SU-DHL-6 (cell line): ENCODE data around the gene AGBL4.

Experiments used
- H2AFZ ChIP-seq: fragments of 200-600 bp; sonication (generic); 2 replicates; pipeline ENCODE4 v1.6.1; 2014; ENCODE audit warnings: low read depth, mild to moderate bottlenecking, moderate library complexity, mixed read lengths, antibody characterized with exemption, low read length; ENCODE audit not compliant: severe bottlenecking
- H3F3A ChIP-seq: fragments of 200-600 bp; shearing (Covaris generic); 2 replicates; pipeline ENCODE4 v1.6.0; 2016; ENCODE audit warnings: antibody characterized with exemption, mild to moderate bottlenecking; ENCODE audit not compliant: insufficient read depth
- H3K27ac ChIP-seq: fragments of 200-600 bp; sonication (generic); 2 replicates; pipeline ENCODE4 v1.5.1; 2016; ENCODE audit warnings: low read depth, mild to moderate bottlenecking, low read length, moderate library complexity, mixed read lengths
- H3K27me3 ChIP-seq: fragments of 200-600 bp; sonication (generic), shearing (Covaris generic); 2 replicates; pipeline ENCODE4 v1.6.0; 2014; ENCODE audit warnings: mild to moderate bottlenecking, low read length
- H3K36me3 ChIP-seq: fragments of 200-600 bp; sonication (generic); 2 replicates; pipeline ENCODE4 v1.6.1; 2014; ENCODE audit warnings: mild to moderate bottlenecking, low read length, mixed read lengths
- H3K4me2 ChIP-seq: fragments of 300-600, 200-600 bp; shearing (Covaris generic), sonication (generic); 2 replicates; pipeline ENCODE4 v1.6.0; 2014; ENCODE audit warnings: low read length, low read depth, mild to moderate bottlenecking; ENCODE audit not compliant: poor library complexity, severe bottlenecking
- H3K4me3 ChIP-seq: fragments of 200-600 bp; sonication (generic); 2 replicates; pipeline ENCODE4 v1.5.1; 2014; ENCODE audit warnings: antibody characterized with exemption, low read length, mild to moderate bottlenecking, mixed read lengths; ENCODE audit not compliant: insufficient read depth, poor library complexity, severe bottlenecking
- H3K79me2 ChIP-seq: fragments of 200-600 bp; sonication (generic); 2 replicates; pipeline ENCODE4 v1.6.1; 2014; ENCODE audit warnings: mild to moderate bottlenecking, low read length, moderate library complexity; ENCODE audit not compliant: insufficient read depth
- H3K9ac ChIP-seq: fragments of 200-600 bp; sonication (generic); 2 replicates; pipeline ENCODE4 v1.7.0; 2014; ENCODE audit warnings: mild to moderate bottlenecking, low read length
- H3K9me2 ChIP-seq: fragments of 200-600 bp; sonication (generic); replicated peaks from 2 replicates; pipeline ENCODE4 v1.6.1; 2014; ENCODE audit warnings: low read length; ENCODE audit not compliant: insufficient read depth
- H3K9me3 ChIP-seq: fragments of 200-600 bp; sonication (generic); 2 replicates; pipeline ENCODE4 v1.6.1; 2014; ENCODE audit warnings: low read length, mixed read lengths; ENCODE audit not compliant: insufficient read depth
- H4K20me1 ChIP-seq: fragments of 200-600 bp; sonication (generic); 2 replicates; pipeline ENCODE4 v1.6.1; 2014; ENCODE audit warnings: low read depth, mild to moderate bottlenecking, antibody characterized with exemption, low read length, moderate library complexity, mixed read lengths
- EZH2phosphoT487 ChIP-seq: fragments of 200-600 bp; sonication (generic), shearing (Covaris generic); conservative IDR thresholded peaks from 2 replicates; pipeline ENCODE4 v1.6.1; 2018; ENCODE audit warnings: mild to moderate bottlenecking, antibody characterized with exemption, low read length, moderate library complexity, mixed read lengths
- TF ChIP-seq, protein P1 (sequence below): fragments of 200-600 bp; sonication (generic); IDR thresholded peaks from one replicate; pipeline ENCODE4 v1.5.1; 2017; ENCODE audit warnings: antibody characterized with exemption, mild to moderate bottlenecking, low read length, moderate library complexity; ENCODE audit not compliant: insufficient read depth, poor library complexity, severe bottlenecking

AGBL4 gene

DNA sequence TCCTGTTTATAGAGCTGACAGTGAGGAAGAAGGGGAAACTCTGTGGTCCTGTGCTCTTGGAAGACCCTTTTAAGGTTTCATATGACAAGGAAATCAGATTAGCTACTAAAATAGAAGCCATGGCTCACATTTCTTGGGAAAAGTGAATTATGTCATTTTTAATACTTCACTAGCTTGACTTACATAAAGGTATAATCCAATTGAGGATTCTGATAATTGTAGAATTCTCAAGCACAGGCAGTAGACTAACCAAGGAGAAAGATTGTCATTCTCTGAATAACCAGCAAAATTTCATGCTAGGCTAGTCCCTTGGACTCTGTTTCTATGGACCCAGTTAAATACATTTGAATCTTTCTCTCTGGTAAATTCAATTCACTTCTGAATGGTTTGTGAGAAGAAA is 634.1 kb downstream of the AGBL4 start:
- no peaks in the 10 kb centered on the region for H3K36me3 ChIP-seq
- H3K9ac ChIP-seq: no peak overlapping the region
- no peak overlapping the region for H2AFZ ChIP-seq
- TF ChIP-seq, protein P1, sequence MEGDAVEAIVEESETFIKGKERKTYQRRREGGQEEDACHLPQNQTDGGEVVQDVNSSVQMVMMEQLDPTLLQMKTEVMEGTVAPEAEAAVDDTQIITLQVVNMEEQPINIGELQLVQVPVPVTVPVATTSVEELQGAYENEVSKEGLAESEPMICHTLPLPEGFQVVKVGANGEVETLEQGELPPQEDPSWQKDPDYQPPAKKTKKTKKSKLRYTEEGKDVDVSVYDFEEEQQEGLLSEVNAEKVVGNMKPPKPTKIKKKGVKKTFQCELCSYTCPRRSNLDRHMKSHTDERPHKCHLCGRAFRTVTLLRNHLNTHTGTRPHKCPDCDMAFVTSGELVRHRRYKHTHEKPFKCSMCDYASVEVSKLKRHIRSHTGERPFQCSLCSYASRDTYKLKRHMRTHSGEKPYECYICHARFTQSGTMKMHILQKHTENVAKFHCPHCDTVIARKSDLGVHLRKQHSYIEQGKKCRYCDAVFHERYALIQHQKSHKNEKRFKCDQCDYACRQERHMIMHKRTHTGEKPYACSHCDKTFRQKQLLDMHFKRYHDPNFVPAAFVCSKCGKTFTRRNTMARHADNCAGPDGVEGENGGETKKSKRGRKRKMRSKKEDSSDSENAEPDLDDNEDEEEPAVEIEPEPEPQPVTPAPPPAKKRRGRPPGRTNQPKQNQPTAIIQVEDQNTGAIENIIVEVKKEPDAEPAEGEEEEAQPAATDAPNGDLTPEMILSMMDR: no peak
- no peak for TF ChIP-seq EZH2phosphoT487
- no peak overlapping the region for H3K4me2 ChIP-seq
- H3K27me3 ChIP-seq: no peaks in the 10 kb centered on the region
- H3K79me2 ChIP-seq: no peaks in the 10 kb centered on the region
- no peak overlapping the region for H3K4me3 ChIP-seq
- no peaks in the 10 kb centered on the region for H3K9me3 ChIP-seq
- no peaks in the 10 kb centered on the region for H3K9me2 ChIP-seq
- no peaks in the 10 kb centered on the region for H3F3A ChIP-seq
- no peak overlapping the region for H3K27ac ChIP-seq
- no peaks in the 10 kb centered on the region for H4K20me1 ChIP-seq

DNA sequence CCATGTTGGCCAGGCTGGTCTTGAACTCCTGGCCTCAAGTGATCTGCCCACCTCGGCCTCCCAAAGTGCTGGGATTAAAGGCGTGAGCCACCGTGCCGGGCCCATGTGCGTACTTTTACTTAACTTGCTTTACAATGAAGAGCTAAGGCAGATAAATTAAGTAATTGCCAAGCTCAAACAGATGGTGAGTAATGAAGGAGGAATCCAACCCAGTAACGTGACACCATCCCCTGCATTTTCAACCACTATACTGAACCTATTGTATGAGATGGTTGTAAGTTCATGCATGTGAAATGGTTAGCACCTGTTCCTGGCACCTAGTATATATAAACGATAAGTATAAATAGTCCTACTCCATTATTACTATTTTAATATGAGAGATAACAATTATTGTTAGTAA is 659.1 kb downstream of the AGBL4 start:
- Histone ChIP-seq H3K9me2 (no peaks in the 10 kb centered on the region), H2AFZ (no peak overlapping the region), H3K9me3 (no peaks in the 10 kb centered on the region)

DNA sequence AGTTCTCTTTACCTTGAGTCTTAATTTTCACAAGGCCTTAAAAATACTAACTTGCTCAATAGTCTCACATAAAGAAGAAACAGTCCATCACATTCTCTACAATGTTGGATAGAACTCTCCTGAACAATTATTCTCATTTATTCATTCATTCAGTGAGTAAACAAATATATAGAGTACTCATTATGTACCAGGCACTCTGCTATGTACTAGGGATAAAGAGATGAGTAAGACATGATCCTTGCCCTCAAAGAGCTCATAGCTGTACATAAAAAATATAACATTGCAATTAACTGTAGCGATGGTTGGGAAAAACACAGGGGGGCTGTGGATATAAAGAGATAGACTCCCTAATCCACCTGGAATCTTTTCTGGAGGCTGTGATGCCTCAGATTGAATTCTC is 660.1 kb downstream of the AGBL4 start:
- Histone ChIP-seq H4K20me1 (no peaks in the 10 kb centered on the region), H3K4me2 (no peak overlapping the region), H3K79me2 (no peaks in the 10 kb centered on the region), H3K4me3 (no peak overlapping the region), H3K9me2 (no peaks in the 10 kb centered on the region), H3K9ac (no peak overlapping the region), H3K9me3 (no peaks in the 10 kb centered on the region), H3K36me3 (no peaks in the 10 kb centered on the region), H3K27ac (no peak overlapping the region), H3K27me3 (no peaks in the 10 kb centered on the region), H2AFZ (no peak overlapping the region), H3F3A (no peaks in the 10 kb centered on the region)
- no peak for TF ChIP-seq EZH2phosphoT487
- TF ChIP-seq, protein P1: no peak

More for the DNA sequence above, 659.1 kb downstream of the AGBL4 start:
- Histone ChIP-seq H4K20me1 (no peaks in the 10 kb centered on the region), H3K27me3 (no peaks in the 10 kb centered on the region), H3K36me3 (no peaks in the 10 kb centered on the region), H3F3A (no peaks in the 10 kb centered on the region), H3K4me3 (no peak overlapping the region), H3K79me2 (no peaks in the 10 kb centered on the region), H3K27ac (no peak overlapping the region), H3K9ac (no peak overlapping the region), H3K4me2 (no peak overlapping the region)
- no peak for TF ChIP-seq EZH2phosphoT487
- TF ChIP-seq, protein P1: no peak

DNA sequence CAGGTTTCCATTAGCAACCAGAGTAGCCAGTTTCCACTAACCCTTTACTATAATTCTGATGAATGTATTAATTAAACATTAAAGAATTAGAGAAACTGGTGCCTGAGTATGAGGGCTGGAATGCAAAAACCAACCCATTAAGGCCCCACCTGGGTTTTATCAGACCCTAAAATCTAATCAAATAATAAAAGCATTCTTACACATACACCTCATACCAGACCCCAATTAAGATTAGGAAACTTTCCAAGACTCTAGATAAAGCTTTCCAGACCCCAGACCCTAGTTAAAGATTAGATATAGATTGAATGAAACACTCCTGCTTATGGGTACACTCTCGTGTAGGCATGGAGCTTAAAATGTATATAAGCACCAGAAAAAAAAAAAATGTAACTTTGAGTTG is 665.7 kb downstream of the AGBL4 start:
- Histone ChIP-seq H3K79me2 (no peaks in the 10 kb centered on the region), H3F3A (no peaks in the 10 kb centered on the region), H3K27ac (no peak overlapping the region), H3K9me3 (no peaks in the 10 kb centered on the region), H3K4me3 (no peak overlapping the region), H4K20me1 (no peaks in the 10 kb centered on the region), H3K9ac (no peak overlapping the region), H2AFZ (no peak overlapping the region), H3K36me3 (no peaks in the 10 kb centered on the region), H3K27me3 (no peaks in the 10 kb centered on the region), H3K9me2 (no peaks in the 10 kb centered on the region), H3K4me2 (no peak overlapping the region)
- TF ChIP-seq EZH2phosphoT487: no peak
- TF ChIP-seq, protein P1: no peak
